ENCODE results near the gene NKX1-1.
"Not testable (repeated sequence)": the region's sequence is repeated elsewhere in the genome, so short reads cannot be mapped to it uniquely, and the experiment has no call there.

NKX1-1 gene

GRCh38 chr4:1393866-1394265, 12.4 kb downstream of the NKX1-1 start:
- Mint-ChIP-seq H3K4me3 (no peak overlapping the region), H3K9me3 (peaks cover 22% of the 10 kb centered on the region), H3K36me3 (ENCODE audit: low read depth) (peaks cover 27% of the 10 kb centered on the region), H3K27ac (no peak overlapping the region), H3K27me3 (ENCODE audit: low read depth) (peaks cover 18% of the 10 kb centered on the region), H3K4me1 (no peaks in the 10 kb centered on the region)
- TF ChIP-seq CTCF (IDR thresholded peaks at IDR 0.05; ENCODE audit: unreplicated experiment in 3 of 3) = no peak

DNA sequence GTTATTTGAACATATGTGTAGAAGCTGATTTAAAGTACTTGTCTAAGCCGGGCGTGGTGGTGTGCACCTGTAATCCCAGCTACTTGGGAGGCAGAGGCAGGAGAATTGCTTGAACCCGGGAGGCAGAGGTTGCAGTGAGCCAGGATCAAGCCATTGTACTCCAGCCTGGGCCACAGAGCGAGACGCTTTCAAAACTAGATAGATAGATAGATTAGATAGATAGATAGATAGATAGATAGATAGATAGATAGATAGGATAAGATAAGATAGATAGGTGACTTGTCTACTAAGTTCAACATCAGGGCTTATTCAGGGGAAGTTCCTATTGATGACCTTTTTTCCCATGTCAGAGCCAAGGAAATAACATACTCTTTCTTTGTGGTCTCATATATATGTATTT, 12.9 kb downstream of the NKX1-1 start:
- not testable (repeated sequence) for H3K4me3 Mint-ChIP-seq
- H3K27me3 Mint-ChIP-seq (ENCODE audit: low read depth) = peaks cover 13% of the 10 kb centered on the region
- H3K36me3 Mint-ChIP-seq (ENCODE audit: low read depth) = peaks cover 31% of the 10 kb centered on the region

GRCh38 chr4:1385373-1386340, 20.6 kb downstream of the NKX1-1 start:
- Mint-ChIP-seq H3K9me3 (peaks cover 16% of the 10 kb centered on the region), H3K27me3 (ENCODE audit: low read depth) (no peaks in the 10 kb centered on the region), H3K4me1 (no peaks in the 10 kb centered on the region), H3K36me3 (ENCODE audit: low read depth) (peaks cover 36% of the 10 kb centered on the region), H3K4me3 (no peak overlapping the region), H3K27ac (no peak overlapping the region)
- no peak for TF ChIP-seq CTCF (IDR thresholded peaks at IDR 0.05; ENCODE audit: unreplicated experiment in 3 of 3)

More for the DNA sequence above, 12.9 kb downstream of the NKX1-1 start:
- H3K27ac Mint-ChIP-seq, H3K4me1 Mint-ChIP-seq: not testable (repeated sequence)
- peaks cover 25% of the 10 kb centered on the region for H3K9me3 Mint-ChIP-seq

DNA sequence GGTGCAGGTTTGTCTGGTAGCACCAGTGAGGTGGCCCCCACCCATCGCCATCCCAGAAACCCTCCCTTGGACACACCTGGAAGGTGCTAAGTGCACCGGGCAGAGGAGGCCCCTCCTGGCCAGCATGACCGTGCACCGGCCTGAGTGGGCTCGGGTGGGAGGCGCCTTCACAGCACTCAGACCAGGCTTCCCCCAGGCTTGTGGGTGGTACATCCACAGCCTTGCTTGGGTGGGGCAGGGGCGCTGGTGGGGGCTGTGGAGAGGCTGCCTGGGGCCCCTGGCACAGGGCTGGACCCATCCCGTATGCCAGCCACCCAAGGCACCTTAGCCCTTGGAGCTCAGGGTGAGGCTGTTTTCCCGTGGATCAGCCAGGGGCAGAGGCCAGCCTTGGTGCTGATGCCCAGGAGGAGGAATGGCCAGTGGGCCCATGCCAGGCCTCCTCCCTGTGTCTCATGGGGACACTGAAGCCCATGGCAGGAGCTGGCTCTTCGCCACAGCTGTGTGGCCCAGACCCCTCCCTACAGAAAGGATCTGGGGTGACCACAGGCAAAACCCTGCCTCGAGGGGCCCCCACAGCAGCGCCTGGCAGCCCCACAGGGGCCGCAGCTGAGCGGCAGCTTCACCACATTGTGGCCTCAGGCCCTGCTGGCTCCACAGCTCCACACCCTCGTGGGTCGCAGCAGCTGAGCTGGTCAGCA, 21.4 kb downstream of the NKX1-1 start:
- Mint-ChIP-seq H3K4me3 (no peak overlapping the region), H3K27ac (no peak overlapping the region), H3K9me3 (peaks cover 12% of the 10 kb centered on the region), H3K4me1 (no peaks in the 10 kb centered on the region), H3K27me3 (ENCODE audit: low read depth) (no peaks in the 10 kb centered on the region), H3K36me3 (ENCODE audit: low read depth) (peaks cover 33% of the 10 kb centered on the region)
- no peak for TF ChIP-seq CTCF (IDR thresholded peaks at IDR 0.05; ENCODE audit: unreplicated experiment in 3 of 3)

GRCh38 chr4:1383728-1384591, 22.3 kb downstream of the NKX1-1 start:
- Mint-ChIP-seq H3K36me3 (ENCODE audit: low read depth) (peaks cover 26% of the 10 kb centered on the region), H3K4me1 (no peaks in the 10 kb centered on the region), H3K27me3 (ENCODE audit: low read depth) (no peaks in the 10 kb centered on the region), H3K9me3 (peaks cover 8% of the 10 kb centered on the region), H3K4me3 (no peak overlapping the region), H3K27ac (no peak overlapping the region)
- no peak for TF ChIP-seq CTCF (IDR thresholded peaks at IDR 0.05; ENCODE audit: unreplicated experiment in 3 of 3)
